Osteoblast (primary cell): Measurements from ENCODE around the gene SLC6A16. TPM values are rescaled to one million over a fixed set of nuclear protein-coding genes. Genes with fewer than 3 reads are reported as not detected.
"Not testable (repeated sequence)": the region's sequence is repeated elsewhere in the genome, so short reads cannot be mapped to it uniquely, and the experiment has no call there.

Experiments
- DNase-seq: peaks from one replicate; pipeline ENCODE4 v3.0.0; 2011; ENCODE audit warnings: low spot score, mixed read lengths; ENCODE audit not compliant: insufficient read length; ENCODE audit errors: missing footprints
- H2AFZ ChIP-seq: 2 replicates; pipeline ENCODE4 v1.6.0; 2011; ENCODE audit warnings: mild to moderate bottlenecking, low read length
- H3K27ac ChIP-seq: 2 replicates; pipeline ENCODE4 v1.5.1; 2011; ENCODE audit warnings: mild to moderate bottlenecking, low read depth, low read length, moderate library complexity
- H3K27me3 ChIP-seq: 2 replicates; pipeline ENCODE4 v1.6.0; 2012; ENCODE audit warnings: mild to moderate bottlenecking, control low read depth, inconsistent platforms, low read length, moderate library complexity; ENCODE audit not compliant: insufficient read depth
- H3K36me3 ChIP-seq: 2 replicates; pipeline ENCODE4 v1.5.1; 2011; ENCODE audit warnings: mild to moderate bottlenecking, low read length, control low read depth, moderate library complexity; ENCODE audit not compliant: insufficient read depth
- H3K4me1 ChIP-seq: 2 replicates; pipeline ENCODE4 v1.5.1; 2011; ENCODE audit warnings: mild to moderate bottlenecking, low read length, control low read depth, moderate library complexity; ENCODE audit not compliant: insufficient read depth
- H3K4me2 ChIP-seq: 2 replicates; pipeline ENCODE4 v1.6.0; 2011; ENCODE audit warnings: mild to moderate bottlenecking, low read length; ENCODE audit not compliant: insufficient read depth
- H3K4me3 ChIP-seq: fragments of 200-600 bp; sonication (generic); 3 replicates; pipeline ENCODE4 v1.5.1; 2012; ENCODE audit warnings: mild to moderate bottlenecking, low read length, inconsistent platforms; ENCODE audit not compliant: insufficient read depth
- H3K79me2 ChIP-seq: 2 replicates; pipeline ENCODE4 v1.6.0; 2012; ENCODE audit warnings: mild to moderate bottlenecking, low read length, control low read depth, inconsistent platforms; ENCODE audit not compliant: insufficient read depth
- H3K9me3 ChIP-seq: 2 replicates; pipeline ENCODE4 v1.5.1; 2011; ENCODE audit warnings: low read depth, low read length, control low read depth
- H4K20me1 ChIP-seq: 2 replicates; pipeline ENCODE4 v1.6.0; 2012; ENCODE audit warnings: mild to moderate bottlenecking, low read length, control low read depth; ENCODE audit not compliant: insufficient read depth
- CTCF ChIP-seq: IDR thresholded peaks from 2 replicates; pipeline ENCODE4 v1.5.1; 2011; ENCODE audit warnings: mild to moderate bottlenecking, low read depth, low read length, moderate library complexity; ENCODE audit errors: extremely low read depth
- total RNA-seq: library from RNA; depleted of rRNA; stranded (reverse); fragments of >200 nt; gene quantifications from 2 replicates; pipeline ENCODE4 v1.2.3, GENCODE V29; 2012

The SLC6A16 gene
- total RNA-seq, 1 donor = 0.72 TPM

DNA sequence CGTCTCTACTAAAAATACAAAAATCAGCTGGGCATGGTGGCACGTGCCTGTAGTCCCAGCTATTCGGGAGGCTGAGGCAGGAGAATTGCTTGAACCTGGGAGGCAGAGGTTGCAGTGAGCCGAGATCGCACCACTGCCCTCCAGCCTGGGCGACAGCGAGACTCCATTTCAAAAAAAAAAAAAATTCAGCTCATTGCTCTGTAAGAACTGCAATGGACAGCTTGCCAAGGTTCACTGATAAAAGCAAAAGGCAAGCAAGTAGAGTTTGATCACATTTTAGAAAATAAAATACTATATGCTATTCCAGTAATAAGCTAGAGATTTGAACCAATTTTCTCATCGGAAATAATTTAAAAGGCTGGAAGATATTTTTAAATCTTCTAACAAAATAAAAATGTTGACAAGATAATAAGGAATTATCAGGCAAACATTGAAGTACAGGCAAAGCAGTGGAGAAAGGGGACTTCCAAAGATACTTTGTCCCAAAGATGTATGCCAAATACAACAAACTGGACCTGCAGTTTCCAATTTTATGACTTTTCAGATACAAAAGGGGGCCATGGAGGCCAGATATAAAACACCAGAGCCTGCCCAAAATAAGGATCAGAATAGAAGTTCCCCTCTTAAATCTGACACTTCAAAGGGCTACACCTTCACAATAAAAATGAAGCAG is 29.6 kb downstream of the SLC6A16 start:
- peaks cover 6% of the 10 kb centered on the region for H3K27me3 ChIP-seq
- DNase-seq = no peak
- no peaks in the 10 kb centered on the region for H3K9me3 ChIP-seq
- H3K27ac ChIP-seq = no peak overlapping the region
- no peaks in the 10 kb centered on the region for H4K20me1 ChIP-seq
- H2AFZ ChIP-seq = no peak overlapping the region
- H3K4me2 ChIP-seq = no peak overlapping the region
- H3K36me3 ChIP-seq = no peaks in the 10 kb centered on the region
- no peaks in the 10 kb centered on the region for H3K79me2 ChIP-seq
- H3K4me1 ChIP-seq = no peaks in the 10 kb centered on the region
- no peak overlapping the region for H3K4me3 ChIP-seq
- TF ChIP-seq CTCF = no peak

- peaks cover 6% of the 10 kb centered on the region for H3K27me3 ChIP-seq
- no peak for TF ChIP-seq CTCF
- H3K27ac ChIP-seq = no peak overlapping the region
- H4K20me1 ChIP-seq = no peaks in the 10 kb centered on the region
- no peak overlapping the region for H2AFZ ChIP-seq
- H3K9me3 ChIP-seq = no peaks in the 10 kb centered on the region
- no peaks in the 10 kb centered on the region for H3K4me1 ChIP-seq
- no peaks in the 10 kb centered on the region for H3K36me3 ChIP-seq
- no peak overlapping the region for H3K4me3 ChIP-seq
- no peak for DNase-seq
- H3K4me2 ChIP-seq = no peak overlapping the region
- no peaks in the 10 kb centered on the region for H3K79me2 ChIP-seq
Observed at GRCh38 chr19:49294401-49294800, 30.6 kb downstream of the SLC6A16 start.

DNA sequence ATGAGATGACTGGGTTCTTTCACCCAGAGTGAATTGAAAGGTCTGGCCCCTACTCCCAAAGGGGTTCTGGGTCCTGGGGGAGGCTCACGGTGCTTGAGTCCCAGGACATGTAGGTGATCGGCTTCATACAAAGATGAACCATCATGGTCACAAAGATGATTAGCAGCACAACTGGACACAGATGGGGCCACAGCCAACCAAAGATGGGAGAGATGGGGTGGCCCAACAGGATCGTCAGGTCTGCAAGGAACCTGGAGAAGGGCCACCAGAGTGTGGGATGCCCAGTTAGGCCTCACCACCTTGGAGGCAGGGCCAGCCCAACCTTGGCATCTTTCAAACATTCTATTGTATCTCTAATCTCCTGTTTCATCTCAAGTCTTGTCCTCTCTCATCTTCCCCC is 34.5 kb downstream of the SLC6A16 start:
- Histone ChIP-seq H3K36me3 (no peaks in the 10 kb centered on the region), H3K9me3 (no peaks in the 10 kb centered on the region)
- TF ChIP-seq CTCF = no peak

GRCh38 chr19:49289286-49289685 is 35.7 kb downstream of the SLC6A16 start:
- H3K4me1 ChIP-seq, DNase-seq, H4K20me1 ChIP-seq, H2AFZ ChIP-seq, H3K27ac ChIP-seq, H3K4me2 ChIP-seq, H3K36me3 ChIP-seq, H3K9me3 ChIP-seq, H3K4me3 ChIP-seq, H3K79me2 ChIP-seq: not testable (repeated sequence)
- peaks cover 12% of the 10 kb centered on the region for H3K27me3 ChIP-seq

More for the DNA sequence above, 34.5 kb downstream of the SLC6A16 start:
- Histone ChIP-seq H2AFZ (no peak overlapping the region), H3K79me2 (no peaks in the 10 kb centered on the region), H3K27me3 (peaks cover 10% of the 10 kb centered on the region), H3K4me1 (no peaks in the 10 kb centered on the region), H3K4me2 (no peak overlapping the region), H3K27ac (no peak overlapping the region), H3K4me3 (no peak overlapping the region), H4K20me1 (no peaks in the 10 kb centered on the region)
- no peak for DNase-seq

DNA sequence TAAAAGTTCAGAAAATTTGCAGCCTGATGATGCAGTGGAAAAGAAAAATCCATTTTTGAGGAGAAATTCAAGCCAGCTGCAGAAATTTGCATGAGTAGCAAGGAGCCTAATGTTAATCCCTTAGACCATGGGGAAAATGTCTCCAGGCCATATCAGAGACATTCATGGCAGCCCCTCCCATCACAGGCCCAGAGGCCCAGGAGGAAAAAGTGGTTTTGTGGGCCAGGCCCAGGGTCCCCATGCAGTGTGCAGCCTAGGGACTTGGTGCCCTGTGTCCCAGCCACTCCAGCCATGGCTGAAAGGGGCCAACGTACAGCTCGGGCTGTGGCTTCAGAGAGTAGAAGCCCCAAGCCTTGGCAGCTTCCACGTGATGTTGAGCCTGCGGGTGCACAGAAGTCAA is 36.8 kb downstream of the SLC6A16 start:
- not testable (repeated sequence) for H3K9me3 ChIP-seq, H3K4me3 ChIP-seq, H3K36me3 ChIP-seq, DNase-seq, H3K4me2 ChIP-seq, H3K27ac ChIP-seq, H4K20me1 ChIP-seq, H3K79me2 ChIP-seq, H2AFZ ChIP-seq, H3K4me1 ChIP-seq
- peaks cover 12% of the 10 kb centered on the region for H3K27me3 ChIP-seq
